Bladder microvascular endothelial cell (primary cell): Measurements from ENCODE around the gene RNF144B. TPM values are rescaled to one million over a fixed set of nuclear protein-coding genes. Genes with fewer than 3 reads are reported as not detected.

Source experiments
- total RNA-seq: library from RNA; depleted of rRNA; stranded (reverse); fragments of >200 nt; gene quantifications from 2 replicates; pipeline ENCODE4 v1.2.3, GENCODE V29; 2014

The RNF144B gene
- 27.8 and 63.3 TPM in 2 replicates for total RNA-seq

DNA sequence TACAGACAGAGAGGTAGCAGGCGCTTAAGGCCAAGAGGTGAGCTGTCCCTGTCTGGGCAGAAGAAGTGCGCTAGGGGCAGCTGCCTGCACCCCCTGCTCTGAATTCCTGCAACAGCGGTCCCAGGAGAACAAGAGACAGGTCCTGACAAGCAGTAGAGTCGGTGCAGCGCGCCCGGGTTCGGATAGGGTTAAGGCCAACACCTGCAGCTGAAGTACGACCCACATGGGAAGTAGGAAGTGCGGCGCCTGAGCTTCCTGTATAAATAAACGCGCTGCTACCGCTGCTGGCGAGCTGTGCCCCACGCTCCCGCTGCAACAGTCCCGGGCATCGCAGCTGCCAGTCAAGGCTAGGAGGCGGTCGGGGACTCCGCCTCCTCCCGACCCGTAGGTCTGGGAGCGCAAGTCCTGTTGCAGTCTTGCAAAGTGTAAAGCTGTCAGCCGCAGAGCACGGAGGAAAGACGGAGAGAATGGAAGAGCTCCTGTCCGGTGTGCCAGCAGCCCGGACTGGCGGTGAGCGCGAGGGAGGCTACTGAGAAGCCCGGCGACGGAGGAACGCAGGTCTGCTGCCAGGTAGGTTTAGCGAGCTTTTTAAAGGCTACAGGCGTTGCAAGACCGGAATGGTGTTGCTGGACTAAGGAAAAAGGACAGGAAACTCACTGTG lies at the start of gene RNF144B:
Gene RNF144B (plus strand): TSS at position 290 of the 661 bp plus-strand sequence. CDS start 12,185 bp downstream, outside the sequence.

Other genes with a start within 250 kb of the RNF144B start
- gene TPMT, start 232.3 kb upstream of the RNF144B start, total RNA-seq, result 8.3 and 11.4 TPM in 2 replicates
- gene KDM1B, start 231.9 kb upstream of the RNF144B start, total RNA-seq, result 6.3 and 18.4 TPM in 2 replicates
- gene DEK, start 122.8 kb upstream of the RNF144B start, total RNA-seq, result 84.1 and 126 TPM in 2 replicates